OCI-LY3 (cell line): ENCODE data around the gene PHACTR2.
"Not testable (repeated sequence)": the region's sequence is repeated elsewhere in the genome, so short reads cannot be mapped to it uniquely, and the experiment has no call there.

ENCODE experiments used
- H2AFZ ChIP-seq: fragments of 200-600, 300-600 bp; shearing (Covaris generic); 2 replicates; pipeline ENCODE4 v1.6.0; 2014; ENCODE audit warnings: antibody characterized with exemption, low read depth, low read length
- H3K27ac ChIP-seq: fragments of 200-600, 300-600 bp; sonication (generic); 2 replicates; pipeline ENCODE4 v1.5.1; 2014; ENCODE audit warnings: mild to moderate bottlenecking, low read length, moderate library complexity, mixed read lengths
- H3K27me3 ChIP-seq: fragments of 200-600, 300-600 bp; sonication (generic); 2 replicates; pipeline ENCODE4 v1.6.1; 2014; ENCODE audit warnings: low read depth, low read length, mixed read lengths
- H3K36me3 ChIP-seq: fragments of 200-600, 300-600 bp; sonication (generic); replicated peaks from 2 replicates; pipeline ENCODE3; 2014; ENCODE audit warnings: low read depth, low read length, mixed read lengths
- H3K4me1 ChIP-seq: fragments of 300-600, 200-600 bp; sonication (generic); 2 replicates; pipeline ENCODE4 v1.6.1; 2014; ENCODE audit warnings: low read length, mixed read lengths
- H3K4me2 ChIP-seq: fragments of 200-600, 300-600 bp; sonication (generic); 2 replicates; pipeline ENCODE4 v1.6.1; 2014; ENCODE audit warnings: low read length, mixed read lengths
- H3K4me3 ChIP-seq: fragments of 300-600, 200-600 bp; sonication (generic); 2 replicates; pipeline ENCODE4 v1.5.1; 2014; ENCODE audit warnings: antibody characterized with exemption, mild to moderate bottlenecking, low read length, moderate library complexity
- H3K79me2 ChIP-seq: fragments of 300-600, 200-600 bp; shearing (Covaris generic); 2 replicates; pipeline ENCODE4 v1.6.1; 2014; ENCODE audit warnings: mild to moderate bottlenecking, low read length, mixed read lengths
- H3K9ac ChIP-seq: fragments of 300-600, 200-600 bp; shearing (Covaris generic); 2 replicates; pipeline ENCODE4 v1.6.0; 2014; ENCODE audit warnings: mild to moderate bottlenecking, low read length, moderate library complexity
- H3K9me3 ChIP-seq: fragments of 200-600, 300-600 bp; shearing (Covaris generic); 2 replicates; pipeline ENCODE4 v1.6.1; 2014; ENCODE audit warnings: low read length, mixed read lengths; ENCODE audit not compliant: insufficient read depth
- H4K20me1 ChIP-seq: fragments of 200-600, 300-600 bp; sonication (generic); 2 replicates; pipeline ENCODE4 v1.6.1; 2016; ENCODE audit warnings: low read length, mixed read lengths; ENCODE audit not compliant: insufficient read depth
- CTCF ChIP-seq: fragments of 200-600, 300-600 bp; sonication (generic); IDR thresholded peaks from 2 replicates; pipeline ENCODE4 v1.5.1; 2014; ENCODE audit warnings: antibody characterized with exemption, low read length, low read depth
- EZH2phosphoT487 ChIP-seq: fragments of 200-600 bp; shearing (Covaris generic); IDR thresholded peaks from 2 replicates; pipeline ENCODE4 v1.6.1; 2018; ENCODE audit warnings: antibody characterized with exemption, mixed run types, low read depth

Gene PHACTR2

DNA sequence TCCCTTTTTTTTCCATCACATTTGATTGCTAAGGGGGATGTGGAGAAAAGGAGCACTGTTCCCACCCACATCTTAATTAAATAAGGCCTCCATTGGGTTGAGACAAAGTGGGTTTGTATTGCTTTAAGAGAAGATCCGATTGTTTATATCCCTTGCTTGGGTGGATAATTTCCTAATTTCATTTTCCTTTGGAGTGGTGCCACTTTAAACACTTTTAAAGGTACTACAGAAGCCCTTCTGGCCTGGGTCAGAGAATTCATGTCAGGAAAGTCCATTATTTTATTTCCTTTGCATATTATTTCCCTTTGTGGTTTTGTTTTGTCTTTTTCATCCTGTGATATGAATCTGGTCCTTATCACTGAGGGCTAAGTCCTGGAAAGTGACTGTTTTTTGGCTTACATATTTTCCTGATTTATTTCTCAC is 56.9 kb downstream of the PHACTR2 start:
- Histone ChIP-seq H3K4me2 (no peak overlapping the region), H3K27me3 (no peaks in the 10 kb centered on the region), H3K27ac (no peak overlapping the region), H3K79me2 (no peaks in the 10 kb centered on the region), H3K4me1 (peaks cover 21% of the 10 kb centered on the region), H3K36me3 (no peaks in the 10 kb centered on the region), H3K9me3 (no peaks in the 10 kb centered on the region), H3K9ac (no peak overlapping the region), H3K4me3 (no peak overlapping the region), H4K20me1 (no peaks in the 10 kb centered on the region), H2AFZ (no peak overlapping the region)
- TF ChIP-seq CTCF = no peak
- TF ChIP-seq EZH2phosphoT487 = no peak

DNA sequence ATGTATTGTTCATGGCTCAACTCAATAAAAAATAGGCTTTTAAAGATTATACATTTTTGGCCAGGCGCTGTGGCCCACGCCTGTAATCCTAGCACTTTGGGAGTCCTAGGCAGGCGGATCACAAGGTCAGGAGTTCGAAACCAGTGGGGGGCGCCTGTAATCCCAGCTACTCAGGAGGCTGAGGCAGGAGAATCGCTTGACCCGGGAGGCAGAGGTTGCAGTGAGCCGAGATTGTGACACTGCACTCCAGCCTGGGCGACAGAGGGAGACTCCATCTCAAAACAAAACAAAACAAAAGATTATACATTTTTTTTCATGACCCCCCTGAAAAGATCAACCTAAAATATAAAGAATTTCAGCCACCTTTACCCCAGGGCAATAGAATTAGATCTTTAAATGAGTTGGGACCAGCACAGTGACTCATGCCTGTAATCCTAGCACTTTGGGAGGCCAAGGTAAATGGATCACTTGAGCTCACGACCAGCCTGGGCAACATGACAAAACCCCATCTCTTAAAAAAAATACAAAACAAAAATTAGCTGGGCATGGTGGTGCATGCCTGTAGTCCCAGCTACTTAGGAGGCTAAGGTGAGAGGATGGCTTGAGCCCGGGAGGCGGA is 60.4 kb downstream of the PHACTR2 start:
- H4K20me1 ChIP-seq, H3K4me2 ChIP-seq, H2AFZ ChIP-seq, H3K9ac ChIP-seq, H3K27me3 ChIP-seq, H3K4me1 ChIP-seq, H3K4me3 ChIP-seq, H3K79me2 ChIP-seq, H3K9me3 ChIP-seq, H3K27ac ChIP-seq, H3K36me3 ChIP-seq: not testable (repeated sequence)

- no peaks in the 10 kb centered on the region for H3K79me2 ChIP-seq
Measured at GRCh38 chr6:143739341-143739851, 61.6 kb downstream of the PHACTR2 start.

DNA sequence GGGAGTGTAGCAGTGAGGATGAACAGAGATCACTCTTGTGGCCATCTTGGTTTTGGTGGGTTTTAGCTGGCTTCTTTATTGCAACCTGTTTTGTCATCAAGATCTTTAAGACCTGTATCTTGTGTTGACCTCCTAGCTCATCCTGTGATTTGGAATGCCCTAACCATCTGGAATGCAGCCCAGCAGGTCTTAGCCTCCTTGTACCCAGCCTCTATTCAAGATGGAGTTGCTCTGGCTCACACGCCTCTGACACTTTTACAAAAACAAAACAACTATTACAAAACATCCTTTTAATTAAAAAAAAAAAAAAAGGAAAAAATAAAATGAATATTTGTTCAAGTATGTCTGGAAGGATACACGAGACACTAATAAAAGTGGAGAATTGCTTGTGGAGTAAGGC is 62.4 kb downstream of the PHACTR2 start:
- Histone ChIP-seq H3K36me3 (no peaks in the 10 kb centered on the region), H3K4me2 (no peak overlapping the region), H3K4me1 (no peaks in the 10 kb centered on the region), H3K9me3 (no peaks in the 10 kb centered on the region), H2AFZ (no peak overlapping the region), H3K9ac (no peak overlapping the region), H3K27me3 (no peaks in the 10 kb centered on the region), H3K79me2 (no peaks in the 10 kb centered on the region), H3K27ac (no peak overlapping the region), H4K20me1 (no peaks in the 10 kb centered on the region), H3K4me3 (no peak overlapping the region)
- TF ChIP-seq CTCF (no peak), EZH2phosphoT487 (no peak)

More at GRCh38 chr6:143739341-143739851, 61.6 kb downstream of the PHACTR2 start:
- Histone ChIP-seq H3K4me1 (no peaks in the 10 kb centered on the region), H3K36me3 (no peaks in the 10 kb centered on the region), H3K27me3 (no peaks in the 10 kb centered on the region), H3K4me2 (no peak overlapping the region), H3K9ac (no peak overlapping the region), H2AFZ (no peak overlapping the region), H4K20me1 (no peaks in the 10 kb centered on the region), H3K27ac (no peak overlapping the region), H3K4me3 (no peak overlapping the region), H3K9me3 (no peaks in the 10 kb centered on the region)
- TF ChIP-seq CTCF (no peak), EZH2phosphoT487 (no peak)

GRCh38 chr6:143741480-143741879 is 63.7 kb downstream of the PHACTR2 start:
- H3K9ac ChIP-seq = no peak overlapping the region
- H2AFZ ChIP-seq = no peak overlapping the region
- no peak overlapping the region for H3K27ac ChIP-seq
- H3K4me1 ChIP-seq = no peaks in the 10 kb centered on the region
- H3K27me3 ChIP-seq = no peaks in the 10 kb centered on the region
- H3K36me3 ChIP-seq = no peaks in the 10 kb centered on the region
- no peaks in the 10 kb centered on the region for H3K9me3 ChIP-seq
- TF ChIP-seq CTCF (no peak), EZH2phosphoT487 (no peak)
- no peak overlapping the region for H3K4me3 ChIP-seq
- H4K20me1 ChIP-seq = no peaks in the 10 kb centered on the region
- H3K4me2 ChIP-seq = no peak overlapping the region
- H3K79me2 ChIP-seq = no peaks in the 10 kb centered on the region
